KMS-11 (cell line): Measurements from ENCODE around the gene COL23A1.

Experiments used
- H2AFZ ChIP-seq: fragments of 200-600 bp; sonication (generic); 2 replicates; pipeline ENCODE4 v1.6.1; 2016; ENCODE audit warnings: antibody characterized with exemption, mixed run types, low read depth
- H3K27ac ChIP-seq: fragments of 200-600 bp; sonication (generic); 2 replicates; pipeline ENCODE4 v1.6.1; 2016; ENCODE audit warnings: mild to moderate bottlenecking, mixed run types
- H3K27me3 ChIP-seq: fragments of 200-600 bp; sonication (generic); 2 replicates; pipeline ENCODE4 v1.6.1; 2017; ENCODE audit warnings: mild to moderate bottlenecking, low read depth, mixed run types, moderate library complexity; ENCODE audit not compliant: insufficient read depth
- H3K36me3 ChIP-seq: fragments of 200-600 bp; sonication (generic); 2 replicates; pipeline ENCODE4 v1.6.1; 2017; ENCODE audit warnings: mild to moderate bottlenecking, mixed run types; ENCODE audit not compliant: insufficient read depth
- H3K4me1 ChIP-seq: fragments of 200-600 bp; sonication (generic); 2 replicates; pipeline ENCODE4 v1.6.1; 2016; ENCODE audit warnings: mild to moderate bottlenecking, low read depth, mixed run types; ENCODE audit not compliant: poor library complexity, severe bottlenecking
- H3K4me2 ChIP-seq: fragments of 200-600 bp; sonication (generic); 2 replicates; pipeline ENCODE4 v1.7.0; 2016; ENCODE audit warnings: mild to moderate bottlenecking, mixed run types
- H3K4me3 ChIP-seq: fragments of 200-600 bp; sonication (generic); IDR thresholded peaks from 2 replicates; pipeline ENCODE4 v1.6.1; 2017; ENCODE audit warnings: low read depth, low read length, mixed read lengths; ENCODE audit not compliant: insufficient read depth
- H3K79me2 ChIP-seq: fragments of 200-600 bp; sonication (generic); 2 replicates; pipeline ENCODE4 v1.6.1; 2016; ENCODE audit warnings: low read depth, mixed run types; ENCODE audit not compliant: insufficient read depth
- H3K9ac ChIP-seq: fragments of 200-600 bp; sonication (generic); 2 replicates; pipeline ENCODE4 v1.6.1; 2016; ENCODE audit warnings: mild to moderate bottlenecking, mixed run types
- H4K20me1 ChIP-seq: fragments of 200-600 bp; sonication (generic); 2 replicates; pipeline ENCODE4 v1.6.1; 2016; ENCODE audit warnings: mild to moderate bottlenecking, mixed run types; ENCODE audit not compliant: insufficient read depth
- CTCF ChIP-seq: fragments of 200-600 bp; sonication (generic); conservative IDR thresholded peaks from 2 replicates; pipeline ENCODE4 v1.6.1; 2017; ENCODE audit warnings: low read depth, mild to moderate bottlenecking, antibody characterized with exemption, low read length, moderate library complexity, mixed read lengths

Gene COL23A1

GRCh38 chr5:178307267-178308045 lies 282.7 kb downstream of the COL23A1 start:
- Histone ChIP-seq H3K36me3 (no peaks in the 10 kb centered on the region), H3K4me3 (no peak overlapping the region), H3K27me3 (no peaks in the 10 kb centered on the region; the same call in 1 of the 2 replicates), H4K20me1 (no peaks in the 10 kb centered on the region), H3K9ac (no peak overlapping the region), H3K79me2 (no peaks in the 10 kb centered on the region), H3K4me1 (no peaks in the 10 kb centered on the region), H3K4me2 (no peak overlapping the region), H3K27ac (no peak overlapping the region), H2AFZ (no peak overlapping the region)
- no peak for TF ChIP-seq CTCF

- no peaks in the 10 kb centered on the region for H3K79me2 ChIP-seq
- no peaks in the 10 kb centered on the region for H4K20me1 ChIP-seq
- H2AFZ ChIP-seq = no peak overlapping the region
- no peaks in the 10 kb centered on the region for H3K36me3 ChIP-seq
- no peak overlapping the region for H3K9ac ChIP-seq
- no peak for TF ChIP-seq CTCF
- no peak overlapping the region for H3K4me3 ChIP-seq
- H3K27me3 ChIP-seq = no peaks in the 10 kb centered on the region; the same call in 1 of the 2 replicates
- no peak overlapping the region for H3K4me2 ChIP-seq
- no peaks in the 10 kb centered on the region for H3K4me1 ChIP-seq
- H3K27ac ChIP-seq = no peak overlapping the region
Observed at GRCh38 chr5:178306430-178307225, 283.6 kb downstream of the COL23A1 start.

- Histone ChIP-seq H3K4me3 (no peak overlapping the region), H3K36me3 (no peaks in the 10 kb centered on the region), H4K20me1 (no peaks in the 10 kb centered on the region), H3K27me3 (no peaks in the 10 kb centered on the region; the same call in 1 of the 2 replicates), H2AFZ (no peak overlapping the region), H3K79me2 (no peaks in the 10 kb centered on the region), H3K4me1 (no peaks in the 10 kb centered on the region), H3K27ac (no peak overlapping the region), H3K4me2 (no peak overlapping the region), H3K9ac (no peak overlapping the region)
- TF ChIP-seq CTCF = no peak
Observed at GRCh38 chr5:178305801-178306200, 284.4 kb downstream of the COL23A1 start.

GRCh38 chr5:178304761-178305645 lies 285.2 kb downstream of the COL23A1 start:
- no peaks in the 10 kb centered on the region for H3K4me1 ChIP-seq
- H3K9ac ChIP-seq = no peak overlapping the region
- H3K27ac ChIP-seq = no peak overlapping the region
- H2AFZ ChIP-seq = no peak overlapping the region
- H3K36me3 ChIP-seq = no peaks in the 10 kb centered on the region
- no peaks in the 10 kb centered on the region for H4K20me1 ChIP-seq
- TF ChIP-seq CTCF = no peak
- H3K4me3 ChIP-seq = no peak overlapping the region
- no peaks in the 10 kb centered on the region; the same call in 1 of the 2 replicates for H3K27me3 ChIP-seq
- no peak overlapping the region for H3K4me2 ChIP-seq
- H3K79me2 ChIP-seq = no peaks in the 10 kb centered on the region
